Measurements from ENCODE around the gene MED20. TPM values are rescaled to one million over a fixed set of nuclear protein-coding genes. Genes with fewer than 3 reads are reported as not detected.
A peak's percentile ranks its signal among the peaks of the same experiment; 100 is the strongest.

The MED20 gene, protein sequence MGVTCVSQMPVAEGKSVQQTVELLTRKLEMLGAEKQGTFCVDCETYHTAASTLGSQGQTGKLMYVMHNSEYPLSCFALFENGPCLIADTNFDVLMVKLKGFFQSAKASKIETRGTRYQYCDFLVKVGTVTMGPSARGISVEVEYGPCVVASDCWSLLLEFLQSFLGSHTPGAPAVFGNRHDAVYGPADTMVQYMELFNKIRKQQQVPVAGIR
- polyA plus RNA-seq (ENCODE audit: insufficient read length in 3 of 3) = 10 to 100 TPM; 36.0 to 38.6 (median 36.0) TPM
- long read RNA-seq, donor 1, transcript MED20-201 (4 exons, 2,438 nt) = major isoform, 7 of 8 reads
- long read RNA-seq, donor 1, partial matches to known transcripts = 0 of 8 reads
- long read RNA-seq, donor 1, other reads (novel, unspliced or antisense) = 0 of 8 reads
- long read RNA-seq, donor 2, transcript MED20-201 (4 exons, 2,438 nt) = major isoform, 9 of 12 reads
- long read RNA-seq, donor 2, partial matches to known transcripts = 0 of 12 reads
- long read RNA-seq, donor 2, other reads (novel, unspliced or antisense) = 0 of 12 reads
- long read RNA-seq, donor 3, transcript MED20-201 (4 exons, 2,438 nt) = major isoform, 21 of 23 reads
- long read RNA-seq, donor 3, partial matches to known transcripts = 0 of 23 reads
- long read RNA-seq, donor 3, other reads (novel, unspliced or antisense) = 0 of 23 reads
- long read RNA-seq, donor 4, transcript MED20-201 (4 exons, 2,438 nt) = major isoform, 5 of 8 reads
- long read RNA-seq, donor 4, partial matches to known transcripts = 0 of 8 reads
- long read RNA-seq, donor 4, other reads (novel, unspliced or antisense) = 0 of 8 reads
- long read RNA-seq, donor 5 = 0 reads
- long read RNA-seq, donor 6, transcript MED20-201 (4 exons, 2,438 nt) = major isoform, 8 of 11 reads
- long read RNA-seq, donor 6, partial matches to known transcripts = 0 of 11 reads
- long read RNA-seq, donor 6, other reads (novel, unspliced or antisense) = 0 of 11 reads
- long read RNA-seq, donor 7, transcript MED20-201 (4 exons, 2,438 nt) = major isoform, 6 of 7 reads
- long read RNA-seq, donor 7, partial matches to known transcripts = 0 of 7 reads
- long read RNA-seq, donor 7, other reads (novel, unspliced or antisense) = 0 of 7 reads
- long read RNA-seq, donor 8 = 0 reads
- long read RNA-seq, donor 9, partial matches to known transcripts = 0 of 4 reads
- long read RNA-seq, donor 9, other reads (novel, unspliced or antisense) = 0 of 4 reads
- long read RNA-seq, donor 10, transcript MED20-201 (4 exons, 2,438 nt) = major isoform, 10 of 14 reads
- long read RNA-seq, donor 10, partial matches to known transcripts = 0 of 14 reads
- long read RNA-seq, donor 10, other reads (novel, unspliced or antisense) = 0 of 14 reads
- long read RNA-seq, donor 11, transcript MED20-201 (4 exons, 2,438 nt) = major isoform, 17 of 18 reads
- long read RNA-seq, donor 11, partial matches to known transcripts = 0 of 18 reads
- long read RNA-seq, donor 11, other reads (novel, unspliced or antisense) = 0 of 18 reads
- long read RNA-seq, donor 12, transcript MED20-201 (4 exons, 2,438 nt) = major isoform, 8 of 8 reads
- long read RNA-seq, donor 12, partial matches to known transcripts = 0 of 8 reads
- long read RNA-seq, donor 12, other reads (novel, unspliced or antisense) = 0 of 8 reads
- long read RNA-seq, donor 13 = 0 reads
- long read RNA-seq, donor 14, transcript MED20-201 (4 exons, 2,438 nt) = major isoform, 8 of 9 reads
- long read RNA-seq, donor 14, partial matches to known transcripts = 0 of 9 reads
- long read RNA-seq, donor 14, other reads (novel, unspliced or antisense) = 0 of 9 reads
- long read RNA-seq, donor 15, partial matches to known transcripts = 0 of 5 reads
- long read RNA-seq, donor 15, other reads (novel, unspliced or antisense) = 0 of 5 reads
- long read RNA-seq, donor 16, transcript MED20-201 (4 exons, 2,438 nt) = major isoform, 29 of 32 reads
- long read RNA-seq, donor 16, partial matches to known transcripts = 0 of 32 reads
- long read RNA-seq, donor 16, other reads (novel, unspliced or antisense) = 0 of 32 reads

DNA sequence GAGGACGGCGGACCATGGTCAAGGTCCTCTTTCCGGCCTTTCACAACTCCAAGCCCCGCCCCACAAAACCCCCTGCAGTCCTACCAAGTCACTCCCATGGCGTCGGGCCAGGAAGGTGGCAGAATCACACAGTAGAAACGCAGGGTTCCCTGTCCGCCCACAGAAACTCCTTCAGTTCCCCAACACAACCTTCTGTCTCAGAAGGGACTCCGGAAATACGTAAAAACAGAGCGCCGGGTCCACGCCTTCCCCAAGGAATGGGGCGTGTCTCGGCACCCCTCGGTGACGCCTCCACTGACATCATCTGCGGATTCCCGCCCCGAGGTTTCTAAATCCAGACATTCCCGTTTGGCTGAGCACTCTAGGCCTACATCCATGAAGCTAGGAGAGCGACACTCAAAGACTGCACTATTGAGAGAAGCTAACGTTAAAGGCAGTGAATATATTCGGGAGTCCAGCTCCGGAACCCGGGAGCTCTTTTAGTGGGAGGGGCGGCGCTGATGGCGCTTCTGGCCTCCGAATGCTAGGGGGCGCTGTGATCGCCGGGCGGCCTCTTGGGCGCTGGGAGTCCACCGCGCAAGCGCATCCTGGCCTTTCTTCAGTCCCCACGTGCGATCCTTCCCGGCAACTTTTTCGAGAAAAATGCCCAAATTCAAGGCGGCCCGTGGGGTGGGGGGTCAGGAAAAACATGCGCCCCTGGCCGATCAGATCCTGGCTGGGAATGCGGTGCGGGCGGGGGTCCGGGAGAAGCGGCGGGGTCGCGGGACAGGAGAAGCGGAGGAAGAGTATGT, at the start of gene MED20, which contains the start of gene BYSL:
Gene MED20 (minus strand): TSS at position 219 of the 791 bp plus-strand sequence. CDS start 121 bp downstream, at position 98.
Gene BYSL (plus strand): TSS at position 579 of the 791 bp plus-strand sequence. CDS start 64 bp downstream, at position 643.
- DNase-seq (ENCODE audit: extremely low read depth in 1 of 11, low read depth in 9 of 11, low spot score in 4 of 11) = peak; percentile 84 to 95 (median 93)

DNA sequence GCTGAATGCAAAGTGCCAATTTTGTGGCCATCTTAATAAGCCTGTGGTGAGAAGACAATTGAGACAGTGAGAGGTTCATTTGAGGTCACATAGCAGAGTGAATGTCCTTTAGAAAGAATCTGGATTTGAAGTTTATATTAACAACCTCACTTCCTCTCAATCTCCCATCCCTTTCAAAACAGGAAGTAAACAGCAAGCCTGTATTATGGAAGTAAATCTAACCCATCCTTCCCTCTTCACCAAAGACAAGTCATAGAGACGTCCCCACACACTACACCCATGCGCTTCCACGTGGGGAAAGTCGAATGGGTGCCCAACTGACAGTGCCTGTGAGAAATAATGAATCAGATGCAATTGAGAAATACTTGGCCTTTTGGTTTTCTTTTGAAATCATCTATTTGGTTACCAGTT, 49.5 kb upstream of the MED20 start:
- no peak for DNase-seq (ENCODE audit: extremely low read depth in 1 of 11, low read depth in 9 of 11, low spot score in 4 of 11)

DNA sequence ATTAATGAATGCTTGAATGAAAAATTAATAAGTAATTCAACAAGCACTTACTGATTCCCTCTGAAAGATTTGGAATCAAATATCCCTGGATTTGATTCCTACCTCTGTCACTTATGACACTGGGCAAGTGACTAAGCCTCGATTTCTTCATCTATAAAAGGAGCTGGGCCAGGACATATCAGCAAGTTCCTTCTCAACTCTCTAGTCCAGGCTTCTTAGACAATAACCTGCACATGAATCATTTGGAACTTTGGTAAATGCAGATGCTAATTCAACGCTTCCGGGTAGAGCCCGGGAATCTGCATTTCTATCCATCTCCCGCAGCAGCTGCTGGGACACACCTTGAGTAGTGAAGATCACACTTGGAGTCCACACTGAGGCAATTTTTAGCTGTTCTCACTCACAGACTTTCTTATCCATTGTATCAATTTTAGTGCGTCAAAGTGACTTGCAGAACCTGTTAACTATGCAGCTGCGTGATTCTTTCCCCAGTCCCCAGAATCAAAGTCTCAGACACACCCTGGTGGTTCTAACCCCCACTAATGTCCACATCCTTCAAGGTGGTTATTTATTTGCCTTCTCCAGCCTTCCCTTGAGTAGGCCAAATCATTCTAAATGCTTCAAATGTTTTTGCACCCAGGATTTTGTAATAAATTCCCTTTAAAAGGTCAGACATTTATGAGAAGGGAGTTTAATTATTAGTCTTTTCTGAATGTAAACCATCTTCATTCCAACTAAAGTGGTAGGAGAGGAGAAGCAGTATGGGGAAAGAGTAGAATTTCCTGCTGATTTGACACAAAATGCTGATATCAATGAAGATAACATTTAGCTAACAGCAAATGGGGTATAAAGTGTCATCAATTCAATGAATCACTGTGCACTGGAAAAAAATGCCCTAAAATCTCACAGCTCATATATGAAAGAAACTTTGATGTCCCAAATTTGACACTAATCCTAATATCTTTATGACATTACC, 46.7 kb upstream of the MED20 start:
- no peak for DNase-seq (ENCODE audit: extremely low read depth in 1 of 11, low read depth in 9 of 11, low spot score in 4 of 11)

DNA sequence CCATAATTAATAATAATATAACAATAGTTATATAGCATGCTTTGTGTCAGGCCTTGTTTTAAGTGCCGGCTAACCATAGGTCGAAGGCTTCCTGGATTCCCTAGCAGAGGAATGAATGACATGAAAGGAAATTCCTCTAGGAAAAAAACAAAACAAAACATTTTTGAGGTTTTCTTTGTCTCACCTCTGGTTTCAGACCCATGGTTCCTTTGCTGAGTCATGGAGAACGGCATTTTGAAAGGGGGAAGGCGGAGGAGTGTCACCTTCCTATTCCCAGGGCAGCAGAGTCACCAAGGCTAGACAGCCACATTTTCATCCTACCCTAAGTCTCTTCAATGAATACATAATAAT, 46.0 kb upstream of the MED20 start:
- no peak for DNase-seq (ENCODE audit: extremely low read depth in 1 of 11, low read depth in 9 of 11, low spot score in 4 of 11)

DNA sequence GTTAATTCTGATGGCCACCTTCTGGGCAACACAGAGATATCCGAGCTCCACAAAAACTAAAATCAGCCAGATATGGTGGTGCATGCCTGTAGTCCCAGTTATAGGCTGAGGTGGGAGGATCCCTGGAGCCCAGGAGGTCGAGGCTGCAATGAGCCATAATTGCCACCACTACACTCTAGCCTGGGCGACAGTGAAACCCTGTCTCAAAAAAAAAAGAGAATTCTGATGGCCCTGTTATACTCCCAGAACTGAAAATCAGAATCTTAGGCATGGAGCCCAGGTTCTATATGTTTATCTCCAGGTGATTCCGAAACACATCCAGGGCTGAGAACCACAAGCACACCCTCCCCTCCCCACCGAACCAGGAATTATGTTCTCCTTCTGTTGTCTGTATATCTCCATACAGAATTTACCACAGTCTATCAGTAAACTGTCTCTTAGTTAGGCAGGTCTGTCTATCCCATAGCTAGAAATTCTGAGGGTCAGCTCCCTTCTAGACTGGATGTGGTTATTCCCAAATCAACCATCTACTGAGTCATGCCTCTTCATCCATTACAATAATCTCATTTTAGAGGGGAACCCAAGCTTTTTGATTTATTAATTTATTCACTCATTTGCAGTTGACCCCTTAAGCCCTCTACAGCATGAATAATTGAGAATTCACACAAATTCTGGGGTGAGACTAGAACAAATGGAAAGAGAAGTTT, 45.4 kb upstream of the MED20 start:
- DNase-seq (ENCODE audit: extremely low read depth in 1 of 11, low read depth in 9 of 11, low spot score in 4 of 11) = no peak

DNA sequence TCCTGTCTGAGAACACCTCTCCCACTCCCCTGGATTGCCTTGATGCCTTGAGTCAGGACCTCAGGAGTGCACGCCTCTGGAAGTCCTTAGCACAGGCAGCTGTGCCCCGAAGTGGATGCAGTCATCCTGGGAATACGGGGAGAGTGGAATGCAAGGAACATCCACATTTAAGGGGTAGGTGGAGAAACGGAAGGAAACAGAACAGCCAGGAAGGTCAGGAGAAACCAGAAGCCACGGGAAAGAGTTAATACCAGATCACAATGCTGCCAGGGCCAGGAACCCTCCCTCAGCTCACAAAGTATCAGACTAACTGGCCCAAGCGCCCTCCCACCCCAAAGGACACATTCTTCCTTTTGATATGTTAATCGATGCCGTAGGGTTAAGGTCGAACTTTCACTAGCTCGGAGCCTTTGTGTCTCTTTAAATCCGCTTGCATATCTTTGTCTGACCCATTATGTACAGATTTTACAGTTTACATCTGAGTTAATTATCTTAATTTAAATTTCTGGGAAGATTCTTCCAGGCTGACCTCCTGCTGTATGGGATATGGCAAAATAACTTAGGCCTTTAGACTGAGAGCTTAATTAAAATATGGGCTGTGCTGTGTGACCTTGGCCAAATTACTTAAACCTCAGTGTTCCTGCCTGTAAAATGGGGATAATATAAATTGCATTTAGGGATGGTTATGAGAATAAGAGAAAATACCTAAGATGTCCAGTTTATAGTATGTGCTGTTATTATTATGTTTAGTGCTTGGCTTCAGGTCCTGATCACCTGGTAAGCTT, 44.7 kb upstream of the MED20 start:
- no peak for DNase-seq (ENCODE audit: extremely low read depth in 1 of 11, low read depth in 9 of 11, low spot score in 4 of 11)

DNA sequence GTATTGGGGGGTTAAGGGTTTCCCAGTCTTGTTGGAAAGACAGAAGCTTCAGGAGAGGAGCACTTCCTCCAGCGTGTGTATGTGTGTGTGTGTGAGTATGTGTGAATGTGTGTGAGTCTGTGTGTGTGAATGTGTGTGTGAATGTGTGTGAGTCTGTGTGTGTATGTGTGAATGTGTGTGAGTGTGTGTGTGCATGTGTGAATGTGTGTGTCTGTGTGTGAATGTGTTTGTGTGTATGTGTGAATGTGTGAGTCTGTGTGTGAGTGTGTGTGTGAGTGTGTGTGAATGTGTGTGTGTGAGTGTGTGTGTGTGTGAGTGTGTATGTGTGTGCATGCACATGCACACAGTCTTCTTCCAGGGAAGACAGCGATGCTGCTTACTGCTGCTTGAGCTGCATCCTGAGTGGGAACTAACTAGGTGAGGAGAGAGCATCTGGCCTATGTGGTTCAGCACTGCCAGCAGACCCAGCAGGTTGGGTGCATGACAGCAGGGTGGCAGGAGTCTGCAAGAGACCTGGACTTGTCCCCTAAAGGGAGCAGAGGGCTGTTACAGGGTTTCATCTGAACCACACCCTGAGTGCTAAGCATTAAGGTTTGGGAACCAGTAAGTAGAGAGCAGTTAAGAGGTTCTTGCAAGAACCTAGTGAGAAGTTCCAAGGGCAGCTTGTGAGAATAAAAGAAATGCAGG, 43.4 kb upstream of the MED20 start:
- DNase-seq (ENCODE audit: extremely low read depth in 1 of 11, low read depth in 9 of 11, low spot score in 4 of 11) = no peak

DNA sequence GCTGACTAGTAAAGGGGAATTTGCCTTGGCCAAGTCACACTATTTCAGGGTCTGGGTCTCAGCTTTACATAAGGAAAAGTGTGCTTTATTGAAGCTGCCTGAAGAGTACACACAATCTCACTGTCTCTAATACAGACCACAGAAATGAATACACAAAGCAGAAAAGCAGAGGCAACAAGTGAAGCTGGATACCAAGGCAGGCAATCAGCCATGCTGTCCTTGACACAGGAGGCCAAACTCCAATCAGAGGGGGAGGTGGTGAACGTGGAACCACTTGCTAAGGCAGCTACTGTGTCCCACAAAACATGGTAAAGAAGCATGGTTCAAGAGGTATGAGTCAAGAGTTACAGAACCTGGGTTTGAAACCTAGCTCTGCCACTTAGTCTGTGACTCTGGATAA, 42.4 kb upstream of the MED20 start:
- no peak for DNase-seq (ENCODE audit: extremely low read depth in 1 of 11, low read depth in 9 of 11, low spot score in 4 of 11)

DNA sequence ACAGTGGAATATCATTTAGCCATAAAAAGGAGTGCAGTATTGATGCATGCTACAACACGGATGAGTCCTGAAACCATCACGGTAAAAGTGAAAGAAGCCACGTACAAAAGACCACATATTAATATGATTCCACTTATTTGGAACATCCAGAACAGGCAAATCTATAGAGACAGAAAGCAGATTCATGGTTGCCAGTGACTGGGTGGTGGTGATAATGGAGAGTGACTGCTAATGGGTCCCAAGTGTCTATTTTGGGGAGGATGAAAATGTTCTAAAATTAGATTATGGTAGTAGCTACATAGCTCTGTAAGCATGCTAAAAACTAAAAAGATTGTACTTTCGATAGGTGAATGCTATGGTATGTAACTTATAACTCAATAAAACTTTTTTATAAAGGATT, 39.1 kb upstream of the MED20 start:
- DNase-seq (ENCODE audit: extremely low read depth in 1 of 11, low read depth in 9 of 11, low spot score in 4 of 11) = no peak

DNA sequence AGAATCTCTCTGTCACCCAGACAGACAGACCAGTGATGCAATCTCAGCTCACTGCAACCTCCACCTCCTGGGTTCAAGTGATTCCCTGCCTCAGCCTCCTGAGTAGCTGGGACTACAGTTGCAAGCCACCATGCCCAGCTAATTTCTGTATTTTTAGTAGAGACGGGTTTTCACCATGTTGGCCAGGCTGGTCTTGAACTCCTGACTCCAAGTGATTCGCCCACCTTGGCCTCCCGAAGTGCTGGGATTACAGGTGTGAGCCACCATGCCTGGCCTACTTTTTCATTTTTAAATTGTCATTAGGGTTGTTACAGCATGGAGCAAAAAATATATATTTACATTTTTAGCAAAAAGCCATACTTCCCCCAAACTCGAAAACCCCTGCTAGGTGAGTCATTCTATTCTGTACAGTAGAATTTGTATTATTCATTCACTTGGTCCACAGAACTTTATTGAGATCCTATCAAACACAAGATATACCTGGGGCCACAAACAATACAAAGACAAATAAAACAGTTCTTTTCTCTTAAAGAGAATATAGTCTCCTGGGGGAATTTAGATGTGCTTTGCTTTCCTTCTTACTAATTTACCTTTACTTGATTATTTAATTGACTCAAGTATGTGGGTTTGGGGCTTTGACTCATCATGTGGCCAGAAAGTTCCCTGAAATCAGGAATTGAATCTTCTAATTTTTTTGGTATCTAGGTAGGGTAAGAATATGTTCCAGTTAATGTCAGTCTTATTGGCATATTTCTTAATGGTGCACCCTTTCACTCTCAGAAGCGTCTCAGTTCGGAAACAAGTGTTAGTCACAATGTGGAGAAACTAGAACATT, 37.3 kb upstream of the MED20 start:
- no peak for DNase-seq (ENCODE audit: extremely low read depth in 1 of 11, low read depth in 9 of 11, low spot score in 4 of 11)

DNA sequence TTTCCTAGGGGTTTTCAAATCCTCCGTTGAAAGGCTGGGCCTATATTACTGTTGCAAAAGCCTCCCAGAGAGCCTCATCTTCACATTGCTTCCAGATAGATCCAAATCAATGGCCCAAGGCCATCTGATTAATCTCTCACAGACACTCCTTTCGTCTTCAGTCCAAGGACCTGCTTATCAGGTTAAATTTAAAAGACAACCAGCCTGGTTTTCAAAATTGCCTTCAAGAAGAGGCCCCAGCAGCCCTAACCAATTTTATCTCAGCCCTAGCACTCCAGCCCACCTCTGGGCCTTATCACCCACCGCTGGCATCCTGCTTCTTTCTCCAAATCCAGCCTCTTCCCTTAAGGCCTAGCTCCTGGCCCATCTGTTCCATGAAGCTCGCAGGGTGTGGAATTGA, 36.2 kb upstream of the MED20 start:
- DNase-seq (ENCODE audit: extremely low read depth in 1 of 11, low read depth in 9 of 11, low spot score in 4 of 11) = no peak

DNA sequence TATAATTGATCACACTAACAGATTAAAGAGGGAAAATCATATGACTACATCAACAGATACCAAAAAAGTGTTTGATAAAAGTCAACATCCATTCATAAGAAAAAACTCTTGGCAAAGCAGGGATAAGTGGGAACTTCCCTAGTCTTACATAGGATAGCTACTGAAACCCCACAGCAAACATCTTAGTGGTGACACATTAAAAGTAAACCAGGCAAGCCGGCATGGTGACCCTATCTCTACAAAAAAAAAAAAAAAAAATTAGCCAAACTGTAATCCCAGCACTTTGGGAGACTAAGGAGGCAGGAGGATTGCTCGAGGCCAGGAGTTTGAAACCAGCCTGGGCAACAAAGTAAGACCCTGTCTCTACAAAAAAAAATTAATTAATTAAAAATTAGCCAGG, 34.5 kb upstream of the MED20 start:
- no peak for DNase-seq (ENCODE audit: extremely low read depth in 1 of 11, low read depth in 9 of 11, low spot score in 4 of 11)

DNA sequence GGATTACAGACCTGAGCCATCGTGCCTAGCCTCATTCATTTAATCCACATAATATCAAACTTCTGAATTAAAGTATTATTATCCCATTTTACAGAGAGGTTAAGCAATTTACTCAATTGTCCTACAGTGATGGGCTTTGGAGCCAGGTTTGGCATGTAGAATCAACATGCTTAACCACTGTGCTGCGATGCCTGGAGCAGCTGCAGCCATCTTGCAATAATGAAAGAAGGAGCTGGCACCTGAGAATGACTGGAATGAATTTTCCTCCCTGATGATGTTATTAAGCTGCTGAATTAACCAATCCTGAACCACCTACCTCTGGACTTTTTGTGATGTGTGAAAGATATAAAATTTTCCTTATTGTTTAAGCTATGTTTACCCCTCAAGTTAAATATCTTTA, 33.7 kb upstream of the MED20 start:
- no peak for DNase-seq (ENCODE audit: extremely low read depth in 1 of 11, low read depth in 9 of 11, low spot score in 4 of 11)
